Epithelial cell of esophagus (primary cell): ENCODE results near the gene PIK3R5.

ENCODE experiments used
- DNase-seq: peaks from one replicate; pipeline ENCODE4 v3.0.0; 2010; ENCODE audit warnings: low read depth
- H3K4me3 ChIP-seq: 2 replicates; pipeline ENCODE4 v1.5.1; 2011; ENCODE audit warnings: mild to moderate bottlenecking, low read length, control low read depth
- TF ChIP-seq, protein P1 (sequence below): IDR thresholded peaks from 2 replicates; pipeline ENCODE4 v1.5.1; 2011; ENCODE audit warnings: low read depth, mild to moderate bottlenecking, low read length, control low read depth, inconsistent platforms; ENCODE audit not compliant: insufficient read depth; ENCODE audit errors: missing control alignments

Gene PIK3R5

DNA sequence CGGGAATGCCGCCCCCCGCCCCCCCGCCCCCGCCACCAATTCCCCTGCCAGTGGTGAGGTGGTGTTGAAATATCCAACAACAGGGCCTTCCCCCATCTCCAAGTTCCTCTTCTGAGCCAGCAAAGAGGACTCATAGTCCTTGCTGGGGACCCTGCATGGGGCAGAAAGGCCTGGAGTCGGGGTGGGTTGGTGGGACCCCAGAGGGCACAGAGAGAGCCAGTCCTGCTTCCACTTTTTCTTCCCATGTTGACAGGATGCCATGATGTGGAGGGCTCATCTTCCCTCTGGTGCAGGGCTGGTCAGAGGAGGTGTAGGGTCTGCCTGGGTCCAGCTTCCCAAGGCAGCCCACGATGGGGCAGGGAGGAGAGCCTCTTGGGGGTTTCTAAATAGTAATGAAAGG is 49.0 kb downstream of the PIK3R5 start:
- TF ChIP-seq, protein P1, sequence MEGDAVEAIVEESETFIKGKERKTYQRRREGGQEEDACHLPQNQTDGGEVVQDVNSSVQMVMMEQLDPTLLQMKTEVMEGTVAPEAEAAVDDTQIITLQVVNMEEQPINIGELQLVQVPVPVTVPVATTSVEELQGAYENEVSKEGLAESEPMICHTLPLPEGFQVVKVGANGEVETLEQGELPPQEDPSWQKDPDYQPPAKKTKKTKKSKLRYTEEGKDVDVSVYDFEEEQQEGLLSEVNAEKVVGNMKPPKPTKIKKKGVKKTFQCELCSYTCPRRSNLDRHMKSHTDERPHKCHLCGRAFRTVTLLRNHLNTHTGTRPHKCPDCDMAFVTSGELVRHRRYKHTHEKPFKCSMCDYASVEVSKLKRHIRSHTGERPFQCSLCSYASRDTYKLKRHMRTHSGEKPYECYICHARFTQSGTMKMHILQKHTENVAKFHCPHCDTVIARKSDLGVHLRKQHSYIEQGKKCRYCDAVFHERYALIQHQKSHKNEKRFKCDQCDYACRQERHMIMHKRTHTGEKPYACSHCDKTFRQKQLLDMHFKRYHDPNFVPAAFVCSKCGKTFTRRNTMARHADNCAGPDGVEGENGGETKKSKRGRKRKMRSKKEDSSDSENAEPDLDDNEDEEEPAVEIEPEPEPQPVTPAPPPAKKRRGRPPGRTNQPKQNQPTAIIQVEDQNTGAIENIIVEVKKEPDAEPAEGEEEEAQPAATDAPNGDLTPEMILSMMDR = no peak
- no peak overlapping the region for H3K4me3 ChIP-seq
- DNase-seq = no peak

DNA sequence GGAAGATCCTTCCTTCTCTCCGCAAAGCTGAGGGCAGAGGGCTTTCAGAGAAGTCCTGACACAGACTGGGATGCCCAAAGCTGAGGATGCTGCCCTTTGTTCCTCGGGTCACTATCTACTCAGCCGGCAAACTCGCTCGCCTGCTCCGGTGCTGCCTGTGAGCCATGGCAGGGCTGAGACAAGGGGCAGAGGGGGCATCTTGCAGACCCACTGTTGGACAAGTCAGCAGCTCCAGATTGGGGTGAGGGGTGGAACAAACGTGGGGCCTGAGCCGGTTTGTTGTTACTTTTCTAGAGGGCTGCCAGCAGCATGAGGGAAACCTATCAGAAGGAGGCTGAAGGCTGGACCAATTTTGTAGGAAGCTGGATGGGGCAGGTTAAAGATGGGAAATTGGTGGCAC is 51.0 kb downstream of the PIK3R5 start:
- no peak for DNase-seq
- H3K4me3 ChIP-seq = no peak overlapping the region
- TF ChIP-seq, protein P1 = no peak

DNA sequence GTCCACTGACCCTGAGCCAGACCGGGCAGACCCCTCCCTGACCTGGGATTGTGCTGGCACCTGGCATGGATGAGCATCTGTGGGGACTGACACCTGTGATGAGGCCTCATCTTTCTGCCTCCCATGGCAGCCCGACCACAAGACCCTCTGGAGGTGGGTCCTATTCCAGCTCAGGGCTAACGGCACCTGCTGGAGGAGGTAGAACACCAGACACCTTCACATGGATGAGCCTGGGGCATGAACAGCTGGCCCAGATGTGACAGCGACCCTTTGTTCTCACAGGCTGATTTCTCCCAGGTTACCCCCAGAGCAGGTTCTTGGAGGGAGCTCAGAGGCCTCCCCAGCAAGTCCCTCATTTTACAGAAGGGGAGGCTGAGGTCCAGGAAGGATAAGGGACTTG is 51.6 kb downstream of the PIK3R5 start:
- H3K4me3 ChIP-seq = no peak overlapping the region
- TF ChIP-seq, protein P1 = no peak
- DNase-seq = no peak

DNA sequence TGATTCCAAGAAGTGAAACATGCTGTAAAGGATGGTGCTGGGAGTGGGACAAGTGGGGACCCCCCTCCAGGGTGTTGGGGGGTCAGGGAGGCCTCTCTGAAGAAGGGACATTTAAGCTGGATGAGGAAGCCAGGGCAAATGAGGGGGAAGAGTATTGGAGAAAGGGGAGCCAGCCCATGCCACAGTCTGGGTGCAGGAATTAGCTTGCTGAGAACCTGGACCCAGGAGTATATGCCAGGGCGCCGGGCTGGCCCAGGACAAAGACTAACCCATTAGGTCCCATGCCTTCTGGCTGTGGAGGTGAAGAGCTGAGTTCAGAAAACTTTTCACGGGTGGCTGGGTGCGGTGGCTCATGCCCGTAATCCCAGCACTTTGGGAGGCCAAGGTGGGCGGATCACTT is 52.4 kb downstream of the PIK3R5 start:
- TF ChIP-seq, protein P1 = no peak
- no peak for DNase-seq
- H3K4me3 ChIP-seq = no peak overlapping the region

DNA sequence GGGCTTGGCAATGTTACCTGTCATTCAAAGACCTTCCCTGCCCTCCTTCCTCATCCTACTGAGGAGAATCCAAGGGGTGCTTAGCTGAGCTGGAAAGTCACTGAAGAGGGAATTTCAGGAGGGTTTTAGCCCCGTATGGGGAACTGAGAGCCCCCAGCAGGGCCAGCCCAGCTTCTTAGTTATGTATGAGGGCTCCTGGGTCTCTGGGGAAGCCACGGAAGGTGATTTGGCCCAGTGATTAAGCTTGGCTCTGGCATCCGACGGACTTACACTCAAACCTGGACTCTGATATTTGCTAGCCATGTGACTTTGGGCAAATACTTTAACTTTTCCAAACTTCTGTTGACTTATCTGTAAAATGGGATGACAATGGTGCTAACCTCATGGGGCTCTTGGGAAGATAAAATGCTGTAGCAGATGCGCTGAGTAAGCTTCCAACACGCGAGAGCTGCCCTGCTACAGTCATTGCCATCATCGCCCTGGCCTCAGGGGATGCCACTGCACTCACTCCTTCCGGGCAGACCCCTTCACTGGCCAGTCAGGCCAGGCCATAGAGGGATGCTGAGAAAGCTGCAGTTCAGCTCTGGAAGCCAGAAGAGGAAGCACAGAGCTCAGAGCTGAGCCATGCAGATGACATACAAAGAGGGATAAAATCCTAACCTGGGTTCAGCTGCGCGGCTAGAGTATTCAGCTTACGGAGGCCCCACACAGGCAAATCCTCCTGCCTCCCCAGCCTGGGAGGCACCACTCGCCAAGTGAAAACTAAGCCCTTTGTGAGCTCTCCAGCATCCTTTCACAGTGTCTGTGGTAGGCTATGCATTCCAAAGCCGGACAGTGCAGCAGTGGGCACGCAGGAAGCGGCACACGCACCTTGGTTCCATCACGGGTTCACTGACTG is 53.2 kb downstream of the PIK3R5 start:
- DNase-seq = no peak
- no peak overlapping the region for H3K4me3 ChIP-seq
- TF ChIP-seq, protein P1 = no peak

DNA sequence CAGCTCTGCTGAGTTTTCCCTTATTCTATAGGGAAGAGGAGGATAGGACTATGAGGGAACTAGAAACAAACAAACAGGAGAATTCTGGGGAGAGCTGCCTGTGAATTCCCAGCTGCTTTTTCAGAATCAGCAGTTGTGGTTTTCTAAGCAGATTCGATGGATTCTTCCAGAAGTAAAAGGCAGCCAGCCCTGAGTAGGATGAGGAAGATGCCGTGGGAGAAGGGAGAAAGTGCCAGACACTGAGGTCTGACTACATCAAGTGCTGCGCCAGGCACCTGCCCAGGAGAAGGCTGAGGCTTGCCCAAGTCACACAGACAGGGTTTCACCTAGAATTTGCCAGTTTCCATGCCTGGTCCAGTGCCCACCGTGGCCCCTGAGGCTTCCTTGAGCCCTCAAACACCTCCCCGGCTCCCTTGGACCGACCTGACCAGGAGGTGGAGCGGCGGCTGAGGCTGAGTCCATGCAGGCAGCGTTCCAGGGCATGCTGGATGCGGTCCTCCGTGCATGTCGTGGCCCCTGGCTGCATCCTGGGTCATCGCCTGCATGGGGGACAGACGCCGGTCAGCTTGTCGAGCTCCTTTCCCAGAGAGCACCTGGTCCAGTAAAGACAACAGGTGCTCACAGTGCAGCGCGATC is 54.4 kb downstream of the PIK3R5 start:
- no peak overlapping the region for H3K4me3 ChIP-seq
- TF ChIP-seq, protein P1 = no peak
- DNase-seq = no peak
